OCI-LY3 (cell line): ENCODE measurements around the gene ARVCF.

ENCODE experiments used
- CTCF ChIP-seq: fragments of 200-600, 300-600 bp; sonication (generic); IDR thresholded peaks from 2 replicates; pipeline ENCODE4 v1.5.1; 2014; ENCODE audit warnings: antibody characterized with exemption, low read length, low read depth
- EZH2phosphoT487 ChIP-seq: fragments of 200-600 bp; shearing (Covaris generic); IDR thresholded peaks from 2 replicates; pipeline ENCODE4 v1.6.1; 2018; ENCODE audit warnings: antibody characterized with exemption, mixed run types, low read depth

- TF ChIP-seq EZH2phosphoT487: no peak
- TF ChIP-seq CTCF: no peak
Measured at GRCh38 chr22:20062766-20063083, 46.1 kb upstream of the ARVCF start.
